HL-60 (cell line): ENCODE measurements around the gene DTX1.

Experiments
- DNase-seq, 2 experiments: peaks; one replicate each; pipeline ENCODE4 v3.0.0-alpha.2; 2010 to 2020; ENCODE audit warnings: low read depth in 1 of 2, low spot score in 1 of 2
- H3K27ac ChIP-seq: fragments of 250-450 bp; sonication (Bioruptor Pico); replicated peaks from 2 replicates; pipeline ENCODE4 v1.5.1; 2020; ENCODE audit warnings: mild to moderate bottlenecking, moderate library complexity
- H3K27me3 ChIP-seq: fragments of 250-450 bp; sonication (Bioruptor Pico); 2 replicates; pipeline ENCODE4 v1.5.1; 2021; ENCODE audit warnings: mild to moderate bottlenecking, moderate library complexity; ENCODE audit not compliant: insufficient read depth, poor library complexity, severe bottlenecking
- H3K4me3 ChIP-seq: replicated peaks from 2 replicates; pipeline ENCODE4 v1.5.1; 2011; ENCODE audit warnings: mild to moderate bottlenecking, control low read depth, low read length; ENCODE audit not compliant: insufficient read depth
- GABPA ChIP-seq: IDR thresholded peaks from 2 replicates; pipeline ENCODE4 v1.6.1; 2012; ENCODE audit warnings: low read depth
- POLR2AphosphoS5 ChIP-seq: IDR thresholded peaks from 2 replicates; pipeline ENCODE4 v1.6.1; 2012; ENCODE audit warnings: low read depth
- SPI1 ChIP-seq: IDR thresholded peaks from 2 replicates; pipeline ENCODE4 v1.6.1; 2012; ENCODE audit warnings: low read depth, mild to moderate bottlenecking, borderline replicate concordance
- TF ChIP-seq, protein P1 (sequence below): IDR thresholded peaks from 2 replicates; pipeline ENCODE4 v1.6.1; 2012; ENCODE audit warnings: low read depth; ENCODE audit not compliant: insufficient replicate concordance
- TF ChIP-seq, protein P2 (sequence below): IDR thresholded peaks from one replicate; pipeline ENCODE4 v1.5.1; 2011; ENCODE audit warnings: low read length, control low read depth, inconsistent platforms; ENCODE audit not compliant: insufficient read depth

DTX1 gene

GRCh38 chr12:113086249-113087164, 30.0 kb downstream of the DTX1 start:
- Histone ChIP-seq H3K27ac (no peak overlapping the region), H3K27me3 (peaks cover 8% of the 10 kb centered on the region), H3K4me3 (no peak overlapping the region)
- no peak for TF ChIP-seq POLR2AphosphoS5
- TF ChIP-seq, protein P1, sequence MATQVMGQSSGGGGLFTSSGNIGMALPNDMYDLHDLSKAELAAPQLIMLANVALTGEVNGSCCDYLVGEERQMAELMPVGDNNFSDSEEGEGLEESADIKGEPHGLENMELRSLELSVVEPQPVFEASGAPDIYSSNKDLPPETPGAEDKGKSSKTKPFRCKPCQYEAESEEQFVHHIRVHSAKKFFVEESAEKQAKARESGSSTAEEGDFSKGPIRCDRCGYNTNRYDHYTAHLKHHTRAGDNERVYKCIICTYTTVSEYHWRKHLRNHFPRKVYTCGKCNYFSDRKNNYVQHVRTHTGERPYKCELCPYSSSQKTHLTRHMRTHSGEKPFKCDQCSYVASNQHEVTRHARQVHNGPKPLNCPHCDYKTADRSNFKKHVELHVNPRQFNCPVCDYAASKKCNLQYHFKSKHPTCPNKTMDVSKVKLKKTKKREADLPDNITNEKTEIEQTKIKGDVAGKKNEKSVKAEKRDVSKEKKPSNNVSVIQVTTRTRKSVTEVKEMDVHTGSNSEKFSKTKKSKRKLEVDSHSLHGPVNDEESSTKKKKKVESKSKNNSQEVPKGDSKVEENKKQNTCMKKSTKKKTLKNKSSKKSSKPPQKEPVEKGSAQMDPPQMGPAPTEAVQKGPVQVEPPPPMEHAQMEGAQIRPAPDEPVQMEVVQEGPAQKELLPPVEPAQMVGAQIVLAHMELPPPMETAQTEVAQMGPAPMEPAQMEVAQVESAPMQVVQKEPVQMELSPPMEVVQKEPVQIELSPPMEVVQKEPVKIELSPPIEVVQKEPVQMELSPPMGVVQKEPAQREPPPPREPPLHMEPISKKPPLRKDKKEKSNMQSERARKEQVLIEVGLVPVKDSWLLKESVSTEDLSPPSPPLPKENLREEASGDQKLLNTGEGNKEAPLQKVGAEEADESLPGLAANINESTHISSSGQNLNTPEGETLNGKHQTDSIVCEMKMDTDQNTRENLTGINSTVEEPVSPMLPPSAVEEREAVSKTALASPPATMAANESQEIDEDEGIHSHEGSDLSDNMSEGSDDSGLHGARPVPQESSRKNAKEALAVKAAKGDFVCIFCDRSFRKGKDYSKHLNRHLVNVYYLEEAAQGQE, result no peak
- no peak for TF ChIP-seq SPI1
- TF ChIP-seq, protein P2, sequence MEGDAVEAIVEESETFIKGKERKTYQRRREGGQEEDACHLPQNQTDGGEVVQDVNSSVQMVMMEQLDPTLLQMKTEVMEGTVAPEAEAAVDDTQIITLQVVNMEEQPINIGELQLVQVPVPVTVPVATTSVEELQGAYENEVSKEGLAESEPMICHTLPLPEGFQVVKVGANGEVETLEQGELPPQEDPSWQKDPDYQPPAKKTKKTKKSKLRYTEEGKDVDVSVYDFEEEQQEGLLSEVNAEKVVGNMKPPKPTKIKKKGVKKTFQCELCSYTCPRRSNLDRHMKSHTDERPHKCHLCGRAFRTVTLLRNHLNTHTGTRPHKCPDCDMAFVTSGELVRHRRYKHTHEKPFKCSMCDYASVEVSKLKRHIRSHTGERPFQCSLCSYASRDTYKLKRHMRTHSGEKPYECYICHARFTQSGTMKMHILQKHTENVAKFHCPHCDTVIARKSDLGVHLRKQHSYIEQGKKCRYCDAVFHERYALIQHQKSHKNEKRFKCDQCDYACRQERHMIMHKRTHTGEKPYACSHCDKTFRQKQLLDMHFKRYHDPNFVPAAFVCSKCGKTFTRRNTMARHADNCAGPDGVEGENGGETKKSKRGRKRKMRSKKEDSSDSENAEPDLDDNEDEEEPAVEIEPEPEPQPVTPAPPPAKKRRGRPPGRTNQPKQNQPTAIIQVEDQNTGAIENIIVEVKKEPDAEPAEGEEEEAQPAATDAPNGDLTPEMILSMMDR, result no peak
- TF ChIP-seq GABPA, result no peak
- no peak for DNase-seq

DNA sequence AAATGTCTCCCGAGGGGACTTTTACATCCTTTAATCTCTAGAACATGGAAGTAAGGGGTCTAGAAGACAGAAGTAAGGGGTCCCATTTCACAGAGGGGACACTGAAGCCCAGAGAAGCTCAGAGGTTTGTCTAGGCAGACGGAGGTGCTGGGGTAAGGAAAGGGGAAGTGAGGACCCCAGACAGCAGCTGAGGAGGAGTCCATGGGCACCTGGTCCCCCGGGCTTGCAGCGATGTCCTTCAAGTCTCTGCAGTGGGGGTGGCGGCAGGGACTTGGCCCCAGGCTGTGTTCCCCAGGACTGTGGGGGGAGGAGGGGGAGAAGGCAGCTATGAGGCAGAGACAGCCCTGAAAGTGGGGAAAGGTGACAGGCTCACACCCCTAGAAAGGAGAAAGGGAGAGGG, 30.7 kb downstream of the DTX1 start:
- TF ChIP-seq GABPA (no peak), SPI1 (peak; percentile 49; the same call in 1 of the 2 replicates), POLR2AphosphoS5 (no peak)
- Histone ChIP-seq H3K4me3 (no peak overlapping the region), H3K27me3 (peaks cover 8% of the 10 kb centered on the region), H3K27ac (no peak overlapping the region)
- DNase-seq, result no peak

GRCh38 chr12:113088037-113088436, 31.5 kb downstream of the DTX1 start:
- DNase-seq, result no peak
- Histone ChIP-seq H3K4me3 (no peak overlapping the region), H3K27me3 (peaks cover 11% of the 10 kb centered on the region), H3K27ac (no peak overlapping the region)
- no peak for TF ChIP-seq POLR2AphosphoS5
- TF ChIP-seq GABPA, result no peak
- no peak for TF ChIP-seq SPI1
- TF ChIP-seq, protein P2, result no peak
- TF ChIP-seq, protein P1, result no peak

DNA sequence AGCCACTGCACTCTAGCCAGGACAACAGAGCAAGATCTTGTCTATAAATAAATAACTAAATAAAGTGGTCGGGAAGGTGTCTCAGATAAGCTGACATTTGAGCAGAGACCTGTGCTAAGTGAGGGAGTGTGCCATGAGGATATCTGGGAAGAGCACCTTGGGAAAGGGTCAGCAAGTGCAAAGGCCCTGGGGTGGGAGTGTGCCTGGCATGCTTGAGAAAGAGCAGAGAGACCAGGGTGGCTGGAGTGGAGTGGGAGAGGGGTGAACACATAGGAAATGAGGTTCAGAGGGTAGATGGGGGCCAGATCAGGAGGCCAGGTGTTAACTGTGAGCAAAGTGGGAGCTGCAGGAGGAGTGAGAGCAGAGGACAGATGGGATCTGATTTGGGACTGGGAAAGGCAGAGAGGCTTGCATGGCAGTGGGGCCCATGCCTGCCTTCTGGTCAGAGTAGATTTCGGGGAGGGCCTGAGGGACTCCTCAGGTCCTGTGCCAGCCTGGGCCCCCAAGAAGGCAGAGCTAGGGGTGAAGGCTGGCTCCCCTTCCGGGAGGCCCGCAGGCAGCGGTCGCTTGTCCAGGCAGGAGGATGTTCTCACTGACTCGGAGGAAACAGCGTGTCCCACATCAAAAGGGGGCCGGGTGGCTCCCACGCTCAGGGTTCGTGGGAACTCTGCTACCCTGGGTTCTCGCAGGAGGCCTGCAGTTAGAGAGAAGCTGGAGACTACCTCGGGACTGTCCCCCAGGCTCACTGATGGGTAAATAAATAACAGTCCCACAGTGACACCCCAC, 32.6 kb downstream of the DTX1 start:
- no peak for TF ChIP-seq SPI1
- no peak for TF ChIP-seq POLR2AphosphoS5
- TF ChIP-seq, protein P2, result no peak
- no peak for TF ChIP-seq GABPA
- TF ChIP-seq, protein P1, result no peak
- H3K4me3 ChIP-seq, result no peak overlapping the region
- peaks cover 11% of the 10 kb centered on the region for H3K27me3 ChIP-seq
- DNase-seq, result no peak
- no peak overlapping the region for H3K27ac ChIP-seq
